ENCODE results near the gene CCDC185. TPM values are rescaled to one million over a fixed set of nuclear protein-coding genes. Genes with fewer than 3 reads are reported as not detected.
"Not testable (repeated sequence)": the region's sequence is repeated elsewhere in the genome, so short reads cannot be mapped to it uniquely, and the experiment has no call there.

CCDC185 gene
- total RNA-seq, 1 donor from 2014 or later, result not detected

DNA sequence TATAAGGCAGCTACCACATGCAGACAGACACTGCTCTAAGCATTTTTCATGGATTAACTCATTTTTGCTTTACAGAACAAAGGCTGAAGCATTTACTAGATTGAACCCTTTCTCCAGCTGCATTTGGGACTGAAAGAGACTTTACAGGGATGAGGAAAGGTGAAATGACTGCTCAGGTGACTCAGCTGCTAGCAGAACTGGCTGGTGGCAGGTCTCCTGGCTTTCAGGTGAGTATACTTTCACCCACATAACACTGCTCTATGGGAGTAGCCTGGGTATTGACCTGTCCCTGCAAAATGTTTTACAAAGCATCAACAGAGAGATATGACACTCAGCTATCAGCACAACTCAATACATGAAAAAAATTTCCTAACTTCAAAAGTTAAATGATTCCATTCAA is 2.6 kb upstream of the CCDC185 start:
- Histone ChIP-seq H3K9me3 (replicated peaks) (no peaks in the 10 kb centered on the region), H3K4me1 (peaks cover 9% of the 10 kb centered on the region), H3K36me3 (no peaks in the 10 kb centered on the region), H3K27ac (replicated peaks) (no peak overlapping the region), H3K4me3 (no peak overlapping the region), H3K27me3 (ENCODE audit: low read depth) (peaks cover 79% of the 10 kb centered on the region)
- intact Hi-C loops (cut with micrococcal nuclease), result no loop called here
- DNase-seq, result no peak
- TF ChIP-seq, protein P1, sequence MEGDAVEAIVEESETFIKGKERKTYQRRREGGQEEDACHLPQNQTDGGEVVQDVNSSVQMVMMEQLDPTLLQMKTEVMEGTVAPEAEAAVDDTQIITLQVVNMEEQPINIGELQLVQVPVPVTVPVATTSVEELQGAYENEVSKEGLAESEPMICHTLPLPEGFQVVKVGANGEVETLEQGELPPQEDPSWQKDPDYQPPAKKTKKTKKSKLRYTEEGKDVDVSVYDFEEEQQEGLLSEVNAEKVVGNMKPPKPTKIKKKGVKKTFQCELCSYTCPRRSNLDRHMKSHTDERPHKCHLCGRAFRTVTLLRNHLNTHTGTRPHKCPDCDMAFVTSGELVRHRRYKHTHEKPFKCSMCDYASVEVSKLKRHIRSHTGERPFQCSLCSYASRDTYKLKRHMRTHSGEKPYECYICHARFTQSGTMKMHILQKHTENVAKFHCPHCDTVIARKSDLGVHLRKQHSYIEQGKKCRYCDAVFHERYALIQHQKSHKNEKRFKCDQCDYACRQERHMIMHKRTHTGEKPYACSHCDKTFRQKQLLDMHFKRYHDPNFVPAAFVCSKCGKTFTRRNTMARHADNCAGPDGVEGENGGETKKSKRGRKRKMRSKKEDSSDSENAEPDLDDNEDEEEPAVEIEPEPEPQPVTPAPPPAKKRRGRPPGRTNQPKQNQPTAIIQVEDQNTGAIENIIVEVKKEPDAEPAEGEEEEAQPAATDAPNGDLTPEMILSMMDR (IDR thresholded peaks at IDR 0.05; ENCODE audit: borderline replicate concordance), result no peak

GRCh38 chr1:223394242-223394641 is 1.0 kb downstream of the CCDC185 start:
- Histone ChIP-seq H3K27me3 (ENCODE audit: low read depth) (peaks cover 59% of the 10 kb centered on the region), H3K4me1 (peaks cover 9% of the 10 kb centered on the region), H3K4me3 (no peak overlapping the region), H3K9me3 (replicated peaks) (no peaks in the 10 kb centered on the region), H3K36me3 (no peaks in the 10 kb centered on the region), H3K27ac (replicated peaks) (no peak overlapping the region)
- DNase-seq, result no peak
- TF ChIP-seq, protein P1 (IDR thresholded peaks at IDR 0.05; ENCODE audit: borderline replicate concordance), result no peak
- intact Hi-C loops (cut with micrococcal nuclease), result no loop called here

GRCh38 chr1:223394706-223395105 is 1.5 kb downstream of the CCDC185 start:
- no peaks in the 10 kb centered on the region for H3K36me3 ChIP-seq
- intact Hi-C loops (cut with micrococcal nuclease), result no loop called here
- no peak overlapping the region for H3K27ac ChIP-seq (replicated peaks)
- TF ChIP-seq, protein P1 (IDR thresholded peaks at IDR 0.05; ENCODE audit: borderline replicate concordance), result no peak
- H3K4me1 ChIP-seq, result peaks cover 9% of the 10 kb centered on the region
- H3K27me3 ChIP-seq (ENCODE audit: low read depth), result peaks cover 55% of the 10 kb centered on the region
- DNase-seq, result no peak
- no peak overlapping the region for H3K4me3 ChIP-seq
- H3K9me3 ChIP-seq (replicated peaks), result peaks cover 3% of the 10 kb centered on the region

DNA sequence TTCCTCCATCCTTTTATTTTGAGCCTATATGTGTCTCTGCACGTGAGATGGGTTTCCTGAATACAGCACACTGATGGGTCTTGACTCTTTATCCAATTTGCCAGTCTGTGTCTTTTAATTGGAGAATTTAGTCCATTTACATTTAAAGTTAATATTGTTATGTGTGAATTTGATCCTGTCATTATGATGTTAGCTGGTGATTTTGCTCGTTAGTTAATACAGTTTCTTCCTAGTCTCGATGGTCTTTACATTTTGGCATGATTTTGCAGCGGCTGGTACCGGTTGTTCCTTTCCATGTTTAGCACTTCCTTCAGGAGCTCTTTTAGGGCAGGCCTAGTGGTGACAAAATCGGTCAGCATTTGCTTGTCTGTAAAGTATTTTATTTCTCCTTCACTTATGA is 6.2 kb downstream of the CCDC185 start:
- H3K9me3 ChIP-seq (replicated peaks); H3K4me3 ChIP-seq; H3K27ac ChIP-seq (replicated peaks); intact Hi-C loops (cut with micrococcal nuclease); H3K36me3 ChIP-seq; H3K27me3 ChIP-seq (ENCODE audit: low read depth); H3K4me1 ChIP-seq; DNase-seq: not testable (repeated sequence)

DNA sequence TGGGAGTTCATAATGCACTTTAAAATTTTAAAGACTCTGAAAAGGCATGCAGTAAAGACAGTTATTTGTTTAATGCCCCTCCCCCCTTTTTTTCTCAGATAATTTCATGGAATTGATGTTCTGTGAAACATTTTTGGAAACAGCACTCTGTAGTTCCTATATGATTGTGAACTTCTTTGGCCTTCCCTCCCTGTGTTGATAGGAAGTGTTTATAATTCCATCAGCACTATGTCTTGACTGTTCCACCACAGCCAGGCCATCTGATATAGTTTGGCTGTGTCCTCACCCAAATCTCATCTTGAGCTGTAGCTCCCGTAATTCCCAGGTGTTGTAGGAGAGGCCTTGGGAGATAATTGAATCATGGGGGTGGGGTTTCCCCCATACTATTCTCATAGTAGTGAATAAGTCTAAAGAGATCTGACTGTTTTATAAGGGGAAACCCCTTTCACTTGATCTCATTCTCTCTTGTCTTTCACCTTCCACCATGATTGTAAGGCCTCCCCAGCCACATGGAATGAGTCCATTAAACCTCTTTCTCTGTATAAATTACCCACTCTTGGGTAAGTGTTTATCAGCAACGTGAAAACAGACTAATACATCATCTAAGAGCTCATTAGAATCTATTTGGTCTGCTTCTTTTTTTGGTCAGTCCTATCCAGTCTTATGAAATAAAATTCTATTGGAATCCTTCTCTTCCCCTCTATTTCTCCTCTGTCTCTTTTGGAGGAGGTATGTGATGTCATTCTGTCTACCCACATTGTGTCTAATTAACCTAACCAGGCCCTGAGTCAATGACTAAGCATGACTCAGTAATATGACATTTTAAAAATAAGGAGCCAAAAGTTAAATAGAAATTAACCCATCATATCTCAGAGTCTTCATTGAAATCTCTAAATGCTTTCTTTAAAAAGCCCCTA is 8.9 kb downstream of the CCDC185 start:
- Histone ChIP-seq H3K4me3 (no peak overlapping the region), H3K36me3 (no peaks in the 10 kb centered on the region), H3K9me3 (replicated peaks) (peaks cover 16% of the 10 kb centered on the region), H3K27me3 (ENCODE audit: low read depth) (no peaks in the 10 kb centered on the region), H3K27ac (replicated peaks) (no peak overlapping the region), H3K4me1 (no peaks in the 10 kb centered on the region)
- no peak for DNase-seq
- intact Hi-C loops (cut with micrococcal nuclease), result no loop called here
- TF ChIP-seq, protein P1 (IDR thresholded peaks at IDR 0.05; ENCODE audit: borderline replicate concordance), result no peak

DNA sequence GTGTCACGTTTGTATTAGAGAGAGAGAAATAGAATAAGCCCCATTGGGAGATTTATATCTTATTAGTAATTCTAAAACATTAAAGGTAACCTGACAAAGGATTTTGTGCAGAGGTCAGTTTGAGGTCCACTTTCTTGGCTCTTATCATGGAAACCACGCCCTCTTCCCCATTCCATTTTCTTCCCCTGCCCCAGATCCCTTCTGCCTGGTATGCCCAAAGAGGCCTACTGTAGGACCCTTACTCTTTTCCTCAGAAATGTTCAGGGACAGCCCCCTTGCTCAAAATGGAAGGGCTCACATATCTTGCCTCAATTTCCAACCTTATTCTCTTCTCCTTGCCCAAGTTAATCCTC is 9.6 kb downstream of the CCDC185 start:
- H3K27ac ChIP-seq (replicated peaks), result no peak overlapping the region
- TF ChIP-seq, protein P1 (IDR thresholded peaks at IDR 0.05; ENCODE audit: borderline replicate concordance), result no peak
- intact Hi-C loops (cut with micrococcal nuclease), result no loop called here
- peaks cover 16% of the 10 kb centered on the region for H3K9me3 ChIP-seq (replicated peaks)
- no peak overlapping the region for H3K4me3 ChIP-seq
- no peaks in the 10 kb centered on the region for H3K4me1 ChIP-seq
- H3K27me3 ChIP-seq (ENCODE audit: low read depth), result no peaks in the 10 kb centered on the region
- DNase-seq, result no peak
- no peaks in the 10 kb centered on the region for H3K36me3 ChIP-seq
